22Rv1 (cell line): ENCODE measurements around the gene DNASE1L1.

Source experiments
- CTCF ChIP-seq: fragments of 450-650 bp; IDR thresholded peaks from 2 replicates; pipeline ENCODE4 v1.5.1; 2017; ENCODE audit warnings: mild to moderate bottlenecking
- ZFX ChIP-seq: fragments of 450-650 bp; IDR thresholded peaks from 2 replicates; pipeline ENCODE4 v1.6.1; 2017; ENCODE audit warnings: antibody characterized with exemption, borderline replicate concordance

- TF ChIP-seq CTCF (no peak), ZFX (no peak)
These were observed 2.9 kb upstream of the DNASE1L1 start for GRCh38 chrX:154411981-154412340.
